HG02610 (cell line): ENCODE results near the gene ABHD17A.
"Not testable (repeated sequence)": the region's sequence is repeated elsewhere in the genome, so short reads cannot be mapped to it uniquely, and the experiment has no call there.

Experiments used
- ATAC-seq: cut with Tn5 transposase; IDR thresholded peaks from one replicate; pipeline ENCODE4 v1.9.1; 2021; ENCODE audit warnings: mild to moderate bottlenecking, moderate library complexity; ENCODE audit not compliant: unreplicated experiment

Gene ABHD17A

DNA sequence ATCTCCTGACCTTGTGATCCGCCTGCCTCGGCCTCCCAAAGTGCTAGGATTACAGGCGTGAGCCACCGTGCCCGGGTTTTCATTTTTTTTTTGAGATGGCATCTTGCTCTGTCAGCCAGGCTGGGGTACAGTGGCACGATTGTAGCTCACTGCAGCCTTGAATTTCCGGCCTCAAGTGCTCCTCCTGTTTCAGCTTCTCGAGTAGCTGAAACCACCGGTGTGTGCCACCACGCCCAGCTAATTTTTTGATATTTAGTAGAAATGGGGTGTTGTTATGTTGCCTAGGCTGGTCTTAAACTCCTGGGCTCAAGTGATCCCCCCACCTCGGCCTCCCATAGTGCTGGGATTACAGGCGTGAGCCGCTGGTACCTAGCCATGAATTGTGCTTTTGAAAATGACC lies 25.8 kb upstream of the ABHD17A start:
- ATAC-seq = no peak

DNA sequence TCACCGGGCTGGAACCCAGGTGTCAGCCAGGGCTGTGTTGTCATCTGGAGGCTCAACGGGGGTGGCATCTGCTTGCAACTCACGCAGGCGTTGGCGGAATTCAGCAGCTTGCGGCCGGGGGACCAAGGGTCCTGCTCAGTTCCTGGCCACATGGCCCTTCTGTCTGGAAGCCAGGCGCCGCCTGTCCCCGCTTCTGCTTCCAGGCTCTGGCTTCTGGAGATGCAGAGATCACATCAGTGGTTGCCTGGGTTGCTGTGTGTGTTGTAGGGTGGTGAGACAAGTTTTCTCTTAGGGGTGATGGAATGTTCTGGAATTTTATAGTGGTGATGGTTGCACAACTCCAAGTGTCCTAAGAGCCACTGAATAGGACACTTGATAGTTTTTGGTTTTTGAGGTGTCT lies 24.9 kb upstream of the ABHD17A start:
- no peak for ATAC-seq

DNA sequence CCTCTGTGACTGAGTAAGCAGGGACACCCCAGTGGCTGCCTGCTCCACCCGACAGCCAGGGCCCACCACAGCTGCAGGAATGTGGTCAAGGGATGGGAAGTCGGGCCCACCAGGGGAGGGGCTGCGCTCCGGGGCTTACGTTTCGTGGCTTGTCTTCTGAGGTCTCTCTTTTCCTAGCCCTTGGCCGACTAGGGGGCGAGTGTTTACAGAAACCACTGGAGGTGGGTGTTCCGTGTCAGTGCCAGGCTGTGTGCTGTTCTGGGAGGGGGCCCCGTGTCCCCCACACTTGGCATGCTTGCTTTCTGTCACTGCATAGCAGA lies 24.4 kb upstream of the ABHD17A start:
- ATAC-seq = no peak

DNA sequence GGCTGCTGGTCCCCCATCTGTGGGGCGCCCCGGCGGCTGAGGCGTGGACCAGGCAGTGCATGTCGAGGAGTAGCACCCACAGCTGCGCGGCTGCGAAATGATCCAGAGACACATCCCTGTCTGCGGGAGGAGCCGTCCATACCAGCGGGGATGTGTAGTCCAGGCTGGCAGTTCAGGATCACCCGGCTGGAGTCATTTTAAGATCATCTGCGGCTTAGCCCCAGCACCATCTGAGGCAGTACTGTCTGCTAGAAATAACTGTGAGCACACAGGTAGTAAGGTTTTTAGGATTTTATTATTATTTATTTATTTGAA lies 23.0 kb upstream of the ABHD17A start:
- no peak for ATAC-seq

DNA sequence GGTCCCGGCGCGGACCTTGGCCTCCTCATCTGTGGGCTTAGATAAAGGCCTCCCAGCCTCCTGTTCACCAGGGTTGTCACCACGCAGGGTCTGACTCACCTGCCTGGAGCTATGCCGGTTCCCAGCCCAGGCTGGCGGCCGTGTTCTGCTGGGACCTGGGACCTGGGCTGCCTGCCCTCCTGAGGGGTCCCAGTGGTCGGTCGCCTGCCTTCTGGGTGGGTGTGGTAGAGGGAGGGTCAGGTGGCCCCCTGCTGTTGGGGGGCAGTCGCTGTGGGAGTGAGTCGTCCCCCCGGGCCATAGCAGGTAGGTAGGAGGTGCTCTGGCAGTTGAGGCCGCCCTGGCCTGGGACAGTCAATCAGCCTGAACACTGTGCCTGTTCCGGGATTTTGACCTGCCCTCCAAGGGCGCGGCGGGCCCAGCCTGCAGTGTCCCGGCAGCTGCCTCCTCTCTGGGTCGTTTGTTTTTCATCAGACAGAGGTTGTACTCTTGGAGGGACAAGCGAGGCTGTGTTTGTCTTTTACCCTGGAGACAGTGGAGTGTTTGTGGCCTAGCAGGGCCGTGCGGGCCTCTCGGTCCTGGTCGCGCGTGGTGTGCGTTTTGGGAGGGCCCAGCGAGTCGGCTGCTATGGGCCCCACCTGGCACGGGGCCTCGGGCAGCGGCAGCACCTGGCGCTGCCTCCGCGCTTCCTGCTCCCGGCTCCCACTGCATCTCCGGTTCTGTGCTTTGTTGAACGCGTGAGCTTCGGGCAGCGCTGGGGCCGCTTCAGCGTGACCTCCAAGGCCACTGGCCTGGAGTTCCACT lies 22.5 kb upstream of the ABHD17A start:
- no peak for ATAC-seq

DNA sequence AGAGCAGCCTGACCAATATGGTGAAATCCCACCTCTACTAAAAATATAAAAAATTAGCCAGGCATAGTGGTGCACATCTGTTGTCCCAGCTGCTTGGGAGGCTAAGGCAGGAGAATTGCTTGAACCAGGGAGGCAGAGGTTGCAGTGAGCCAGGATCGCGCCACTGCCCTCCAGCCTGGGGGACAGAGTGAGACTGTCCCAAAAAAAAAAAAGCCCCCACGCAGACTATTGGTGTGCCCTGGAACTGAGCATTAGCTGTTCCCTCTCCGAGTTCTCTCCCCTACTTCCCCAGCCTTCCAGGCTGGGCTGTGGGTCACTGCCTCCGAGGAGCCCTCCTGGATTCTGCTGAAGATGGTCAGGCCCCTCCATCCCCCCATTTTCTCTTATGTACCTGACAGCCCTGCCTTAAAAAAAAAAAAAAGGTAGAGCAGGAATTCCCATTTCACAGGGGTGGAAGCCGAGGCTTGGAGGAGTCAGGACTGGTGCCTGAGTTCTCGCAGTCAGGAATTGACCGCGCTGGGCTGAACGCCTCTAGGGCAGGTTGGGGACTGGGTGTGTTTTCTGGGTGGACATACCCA lies 21.8 kb upstream of the ABHD17A start:
- no peak for ATAC-seq

DNA sequence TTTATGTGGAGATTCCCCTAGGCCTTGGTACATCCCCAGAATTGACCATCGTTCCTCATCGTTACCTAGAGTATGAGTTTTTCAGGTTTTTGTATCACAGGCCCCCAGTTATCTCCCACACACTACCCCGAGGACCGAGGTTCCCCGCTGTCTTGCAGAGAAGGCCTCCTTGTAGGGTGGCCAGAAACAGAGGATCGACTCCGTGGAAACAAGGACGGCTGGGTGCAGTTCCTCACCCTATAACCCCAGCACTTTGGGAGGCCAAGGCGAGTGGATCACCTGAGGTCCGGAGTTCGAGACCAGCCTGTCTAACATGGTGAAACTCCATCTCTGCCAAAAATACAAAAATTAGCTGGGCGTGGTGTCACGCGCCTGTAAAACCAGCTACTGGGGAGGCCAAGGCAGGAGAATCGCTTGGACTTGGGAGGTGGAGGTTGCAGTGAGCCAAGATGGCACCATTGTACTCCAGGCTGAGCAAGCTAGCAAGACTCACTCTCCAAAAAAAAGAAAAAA lies 20.6 kb upstream of the ABHD17A start:
- no peak for ATAC-seq

DNA sequence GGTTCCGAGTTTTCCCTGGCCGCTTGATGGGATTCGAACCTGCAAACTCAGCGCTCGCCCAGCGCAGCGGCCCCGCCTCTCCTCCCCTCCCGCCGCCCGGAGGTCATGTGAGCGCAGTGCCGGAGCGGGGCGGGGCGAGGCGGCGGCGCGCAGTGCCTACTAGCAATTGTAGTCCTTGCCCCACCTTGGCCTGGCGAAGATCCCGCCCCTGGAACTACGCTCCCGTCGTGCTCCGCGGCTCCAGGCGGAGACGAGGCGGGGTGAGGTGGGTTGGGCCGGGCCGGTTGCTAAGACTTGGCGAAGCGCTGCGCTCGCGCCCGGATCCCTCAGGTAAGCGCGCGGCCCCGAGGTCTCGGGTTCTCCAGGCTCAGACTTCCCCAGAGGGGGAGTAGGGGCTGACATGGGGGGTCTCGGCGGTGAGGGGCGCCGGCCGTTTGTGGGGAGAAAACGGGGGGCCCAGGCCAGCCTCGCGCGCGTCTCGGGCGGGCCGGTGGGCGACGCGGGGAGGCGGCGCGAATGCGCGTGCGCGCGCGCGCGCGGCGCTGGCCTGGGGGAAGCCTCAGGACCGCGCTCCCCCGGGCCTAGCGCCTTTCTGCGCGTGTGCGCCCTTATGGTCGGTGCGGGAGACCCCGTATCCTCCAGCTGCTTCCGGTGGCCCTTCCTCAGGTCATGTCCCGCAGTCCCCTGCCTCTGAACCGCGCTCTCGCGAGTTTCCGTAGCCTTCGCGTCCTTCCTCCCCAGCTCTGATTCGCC lies 20.0 kb upstream of the ABHD17A start, which contains the start of the genes ADAT3 and SCAMP4:
TSS of gene ADAT3 (plus strand) at position 290 of the 753 bp plus-strand sequence. CDS start 6,649 bp downstream, outside the sequence.
TSS of gene SCAMP4 (plus strand) at position 290 of the 753 bp plus-strand sequence. CDS start 9,621 bp downstream, outside the sequence.
- ATAC-seq = peak; percentile 73

DNA sequence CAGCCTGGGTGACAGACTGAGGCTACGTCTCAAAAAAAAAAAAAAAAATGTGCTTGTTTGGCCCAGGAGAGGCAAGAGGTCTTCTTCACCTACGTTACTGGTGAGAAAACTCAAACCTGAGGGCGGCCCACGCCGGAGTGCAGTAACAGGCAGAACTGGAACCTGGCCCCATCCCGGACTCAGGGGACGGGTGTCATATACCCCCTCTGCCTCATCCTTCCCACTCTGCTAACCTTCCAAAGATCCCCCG lies 19.5 kb upstream of the ABHD17A start:
- no peak for ATAC-seq

DNA sequence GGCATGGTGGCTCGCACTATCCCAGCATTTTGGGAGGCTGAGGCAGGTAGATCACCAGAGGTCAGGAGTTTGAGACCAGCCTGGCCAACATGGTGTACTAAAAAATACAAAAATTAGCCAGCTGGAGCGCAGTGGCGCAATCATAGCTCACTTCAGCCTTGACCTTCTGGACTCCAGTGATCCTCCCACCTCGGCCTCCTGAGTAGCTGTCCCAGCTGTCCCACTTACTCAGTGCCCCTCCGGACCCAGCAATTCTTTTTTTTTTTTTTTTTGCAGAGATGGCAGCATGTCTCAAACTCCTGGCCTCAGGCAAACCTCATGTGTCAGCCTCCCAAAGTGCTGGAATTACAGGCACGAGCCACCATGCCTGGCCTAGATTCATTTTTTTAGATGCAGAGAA lies 17.6 kb upstream of the ABHD17A start:
- no peak for ATAC-seq

DNA sequence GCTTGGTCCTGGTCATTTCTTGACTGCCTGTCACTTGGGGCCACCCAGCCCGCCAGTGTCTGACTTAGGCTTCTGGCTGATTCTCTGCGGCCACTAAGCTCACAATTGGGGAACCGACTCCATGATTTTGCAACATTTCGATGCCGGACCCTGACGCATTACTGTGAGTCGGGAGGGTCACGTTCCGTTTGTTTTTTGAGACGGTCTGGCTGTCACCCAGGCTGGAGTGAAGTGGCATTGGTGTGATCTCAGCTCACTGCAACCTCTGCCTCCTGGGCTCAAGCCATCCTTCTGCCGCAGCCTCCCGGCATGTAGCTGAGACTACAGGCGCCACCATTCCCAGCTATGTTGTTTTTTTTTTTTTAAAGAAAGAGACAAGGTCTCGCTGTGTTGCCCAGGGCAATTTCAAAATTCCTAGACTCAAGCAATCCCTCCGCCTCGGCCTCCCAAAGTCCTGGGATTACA lies 16.7 kb upstream of the ABHD17A start:
- ATAC-seq = no peak

DNA sequence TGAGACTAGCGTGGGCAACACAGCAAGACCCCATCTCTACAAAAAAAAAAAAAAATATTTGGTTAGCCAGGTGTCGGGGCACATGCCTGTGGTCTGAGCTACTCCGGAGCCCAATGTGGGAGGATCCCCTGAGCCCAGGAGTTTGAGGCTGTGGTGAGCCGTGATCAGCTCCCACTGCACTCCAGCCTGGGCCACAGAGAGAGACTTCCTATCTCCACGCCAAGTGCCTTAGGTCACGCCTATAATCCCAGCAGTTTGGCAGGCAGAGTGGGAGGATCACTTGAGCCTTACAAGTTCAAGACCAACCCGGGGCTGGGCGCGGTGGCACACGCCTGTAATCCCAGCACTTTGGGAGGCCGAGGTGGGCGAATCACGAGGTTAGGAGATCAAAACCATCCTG lies 11.2 kb upstream of the ABHD17A start:
- ATAC-seq = no peak

DNA sequence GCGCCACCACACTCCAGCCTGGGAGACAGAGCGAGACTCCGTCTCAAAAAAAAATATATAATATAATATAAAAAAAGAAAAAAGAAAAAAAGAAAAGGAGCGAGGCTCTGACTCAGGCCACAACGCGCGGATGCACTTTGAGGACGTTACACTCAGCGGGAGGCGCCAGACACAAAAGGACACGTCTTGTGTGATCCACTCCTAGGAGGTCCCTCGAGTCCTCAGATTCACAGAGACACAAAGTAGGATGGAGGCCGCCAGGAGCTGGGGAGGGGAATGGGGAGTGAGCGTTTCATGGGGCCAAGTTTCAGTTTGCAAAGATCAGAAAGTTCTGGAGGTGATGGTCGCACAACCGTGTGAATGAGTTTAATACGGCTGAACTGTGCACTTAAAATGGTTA lies 8.5 kb upstream of the ABHD17A start:
- no peak for ATAC-seq

DNA sequence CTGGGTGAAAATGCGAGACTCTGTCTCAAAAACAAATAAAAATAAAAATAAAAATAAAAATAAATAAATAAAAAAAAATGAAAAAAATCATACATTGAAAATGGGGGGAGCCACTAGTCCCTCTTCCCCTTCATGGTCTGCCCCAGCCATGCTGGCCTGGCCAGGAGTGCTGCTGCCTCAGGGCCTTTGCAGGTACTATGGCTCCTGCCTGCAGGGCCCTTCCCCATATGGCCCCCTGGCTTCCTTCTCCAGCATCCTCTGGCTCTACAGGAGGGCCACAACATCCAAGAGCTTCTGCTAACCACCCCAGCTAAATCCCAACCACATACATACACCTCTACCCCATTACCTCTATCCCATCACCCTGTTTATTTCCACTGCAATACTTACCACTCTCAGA lies 4.6 kb upstream of the ABHD17A start:
- ATAC-seq = no peak

DNA sequence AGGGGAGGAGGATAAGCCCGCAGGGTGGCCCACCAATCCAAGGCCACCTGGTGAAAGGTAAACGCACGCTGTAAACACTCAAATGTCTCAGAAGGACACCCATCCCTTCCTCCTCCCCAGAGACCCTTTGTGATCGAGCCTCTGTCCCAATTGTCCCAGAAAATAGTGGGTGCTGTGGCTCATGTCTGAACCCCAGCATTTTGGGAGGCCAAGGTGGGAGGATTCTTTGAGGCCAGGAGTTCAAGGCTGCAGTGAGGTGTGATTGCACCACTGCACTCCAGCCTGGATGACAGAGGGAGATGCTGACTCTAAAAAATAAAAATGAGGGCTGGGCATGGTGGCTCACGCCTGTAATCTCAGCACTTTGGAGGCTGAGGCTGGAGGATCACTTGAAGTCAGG lies 3.1 kb upstream of the ABHD17A start:
- ATAC-seq = no peak

DNA sequence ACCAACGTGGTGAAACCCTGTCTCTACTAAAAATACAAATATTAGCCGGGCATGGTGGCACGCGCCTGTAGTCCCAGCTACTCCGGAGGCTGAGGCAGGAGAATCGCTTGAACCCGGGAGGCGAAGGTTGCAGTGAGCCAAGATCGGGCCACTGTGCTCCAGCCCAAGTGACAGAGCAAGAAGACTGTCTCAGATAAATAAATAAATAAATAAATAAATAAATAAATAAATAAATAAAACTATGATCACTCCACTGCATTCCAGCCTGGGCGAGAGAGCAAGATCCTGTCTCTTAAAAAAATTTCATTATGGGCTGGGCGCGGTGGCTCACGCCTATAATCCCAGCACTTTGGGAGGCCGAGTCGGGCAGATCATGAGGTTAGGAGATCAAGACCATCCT lies 1.1 kb upstream of the ABHD17A start:
- ATAC-seq = not testable (repeated sequence)

DNA sequence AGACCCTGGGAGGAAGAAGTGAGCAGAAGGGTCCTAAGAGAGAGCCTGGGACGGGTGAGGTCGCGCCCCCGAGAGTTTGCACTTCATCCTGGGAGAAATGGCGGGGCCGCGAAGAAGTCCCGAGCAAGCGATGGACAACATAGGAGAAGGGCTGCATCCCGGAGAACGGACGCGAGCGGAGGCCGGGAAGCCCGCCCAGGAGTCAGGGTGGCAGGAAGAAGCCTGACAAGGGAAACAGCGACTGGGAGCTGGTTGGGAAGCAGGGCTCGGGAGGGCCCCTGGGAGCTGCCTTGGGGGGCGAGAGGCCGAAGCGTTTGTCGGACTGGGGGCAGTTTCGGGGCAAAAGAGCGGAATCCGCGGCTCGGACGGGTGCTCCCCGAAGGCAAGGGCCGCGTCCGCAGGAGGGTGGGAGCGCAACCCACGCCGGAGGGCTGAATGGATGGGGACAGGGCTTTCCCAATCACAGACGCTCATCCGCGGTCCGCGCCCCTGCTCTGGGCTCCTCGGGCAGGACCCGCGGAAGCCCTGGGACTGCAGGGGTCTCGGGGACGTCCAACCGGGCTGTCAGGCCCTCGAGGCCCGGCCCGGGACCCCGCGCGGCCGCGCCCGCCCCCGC lies 469 bp downstream of the ABHD17A start:
- peak; percentile 4 for ATAC-seq

DNA sequence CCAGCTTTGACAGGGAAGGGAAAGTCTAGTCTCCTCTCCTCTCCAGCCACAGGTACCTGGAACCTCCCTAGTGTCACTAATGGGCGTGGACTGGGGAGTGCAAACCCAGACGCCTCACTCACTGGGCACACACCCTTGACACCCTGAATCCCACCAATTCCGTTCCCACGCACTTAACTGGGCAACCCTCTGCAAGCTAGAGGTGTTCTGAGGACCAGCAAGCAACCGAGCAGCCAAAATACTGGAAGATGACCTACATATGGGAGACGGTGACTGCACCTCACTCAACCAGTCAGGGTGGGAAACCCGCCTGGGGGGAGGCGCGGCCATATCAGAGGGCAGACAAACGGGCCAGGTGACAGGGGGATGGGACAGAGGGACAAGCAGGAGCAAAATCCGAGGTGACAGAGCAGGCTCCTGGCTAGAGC lies 991 bp downstream of the ABHD17A start:
- no peak for ATAC-seq

DNA sequence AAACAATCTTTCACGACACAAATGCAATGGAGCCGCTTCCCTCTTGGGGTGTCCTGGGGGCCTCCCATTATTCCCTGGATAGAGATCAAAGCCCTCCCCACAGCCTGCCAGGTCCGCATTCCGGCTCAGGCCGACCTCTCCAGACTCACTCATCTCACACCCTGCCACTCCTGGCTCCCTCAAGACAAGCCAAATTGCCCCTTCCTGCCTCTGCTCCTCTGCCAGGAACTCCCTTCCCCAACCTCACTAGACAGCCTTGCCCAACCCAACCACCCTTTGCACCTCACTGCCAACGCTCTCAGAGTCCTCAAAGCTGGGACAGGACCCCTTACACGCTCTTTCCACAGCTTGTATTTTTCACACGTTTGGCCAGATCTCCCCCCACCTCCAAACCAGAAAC lies 1.5 kb downstream of the ABHD17A start:
- no peak for ATAC-seq

DNA sequence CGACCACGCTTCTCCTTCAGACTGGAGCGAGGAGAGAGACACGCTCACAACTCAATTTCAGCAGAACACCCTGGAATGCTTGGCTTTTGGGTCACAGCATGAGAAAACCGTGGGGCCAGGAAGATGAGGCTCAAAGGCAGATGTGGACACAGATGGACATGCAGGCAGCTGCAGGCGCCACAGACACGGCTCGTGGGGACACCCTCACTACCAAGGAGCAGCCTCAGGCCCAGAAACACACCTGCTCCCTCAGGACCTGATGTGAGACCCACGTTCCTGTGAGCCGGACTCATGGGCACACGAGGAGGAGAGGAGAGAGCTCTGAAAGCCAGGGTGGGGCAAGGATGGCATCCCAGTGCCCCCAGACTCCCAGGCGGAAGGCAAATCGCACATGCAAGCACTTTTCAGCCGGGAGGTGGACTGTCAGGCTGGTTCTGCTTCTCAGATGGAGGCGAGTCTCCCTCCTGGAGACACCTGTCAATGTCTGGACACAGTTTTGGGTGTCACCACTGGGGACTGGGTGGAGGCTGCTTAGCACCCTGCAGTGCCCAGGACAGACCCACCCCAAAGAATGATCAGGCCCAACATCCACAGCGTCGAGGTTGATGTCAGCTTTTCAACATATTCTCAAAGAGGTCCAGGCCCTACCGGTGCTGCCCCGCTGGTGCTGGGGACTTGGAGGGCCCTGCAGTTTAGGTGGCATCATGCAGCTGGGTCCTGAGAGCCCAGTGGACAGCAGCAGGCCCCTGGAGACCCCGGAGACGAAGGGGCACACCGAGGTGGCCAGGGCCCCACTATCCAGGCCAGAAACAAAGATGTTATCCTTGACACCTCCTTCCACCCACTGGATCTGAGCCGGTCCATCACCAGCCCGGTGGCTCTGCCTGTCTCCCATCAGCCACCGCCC lies 2.3 kb downstream of the ABHD17A start:
- no peak for ATAC-seq
